Neural cell (in vitro differentiated cells): ENCODE results near the gene SAMD4B. TPM values are rescaled to one million over a fixed set of nuclear protein-coding genes. Genes with fewer than 3 reads are reported as not detected.

Source experiments
- H2AFZ ChIP-seq: fragments of 200-600, 300-800 bp; sonication (generic), shearing (Covaris generic); 2 replicates; pipeline ENCODE4 v1.6.0; 2014; ENCODE audit warnings: low read depth, mild to moderate bottlenecking, antibody characterized with exemption, low read length, moderate library complexity
- H3F3A ChIP-seq: fragments of 200-600 bp; shearing (Covaris generic); 2 replicates; pipeline ENCODE4 v1.6.1; 2016; ENCODE audit warnings: mild to moderate bottlenecking, moderate library complexity, mixed read lengths, antibody characterized with exemption, low read length; ENCODE audit not compliant: insufficient read depth, poor library complexity, severe bottlenecking
- H3K27ac ChIP-seq: fragments of 200-600, 300-800 bp; sonication (generic), shearing (Covaris generic); 2 replicates; pipeline ENCODE4 v1.5.1; 2014; ENCODE audit warnings: mild to moderate bottlenecking, low read length, moderate library complexity
- H3K27me3 ChIP-seq: fragments of 300-800, 200-600 bp; sonication (generic), shearing (Covaris generic); 2 replicates; pipeline ENCODE4 v1.6.0; 2014; ENCODE audit warnings: mild to moderate bottlenecking, low read depth, low read length, moderate library complexity; ENCODE audit not compliant: insufficient read depth
- H3K36me3 ChIP-seq: fragments of 300-800, 200-600 bp; sonication (generic), shearing (Covaris generic); 2 replicates; pipeline ENCODE4 v1.5.1; 2014; ENCODE audit warnings: mild to moderate bottlenecking, antibody characterized with exemption, low read length, moderate library complexity; ENCODE audit not compliant: insufficient read depth
- H3K4me2 ChIP-seq: fragments of 300-800, 200-600 bp; sonication (generic), shearing (Covaris generic); 2 replicates; pipeline ENCODE4 v1.6.0; 2014; ENCODE audit warnings: mild to moderate bottlenecking, low read length
- H3K4me3 ChIP-seq: fragments of 300-800, 200-600 bp; sonication (generic), shearing (Covaris generic); 2 replicates; pipeline ENCODE4 v1.5.1; 2014; ENCODE audit warnings: mild to moderate bottlenecking, low read length, moderate library complexity
- H3K79me2 ChIP-seq: fragments of 200-600 bp; shearing (Covaris generic); replicated peaks from 2 replicates; pipeline ENCODE4 v1.6.0; 2014; ENCODE audit warnings: mild to moderate bottlenecking, low read length, moderate library complexity; ENCODE audit not compliant: insufficient read depth
- H3K9ac ChIP-seq: fragments of 300-800, 200-600 bp; sonication (generic), shearing (Covaris generic); 2 replicates; pipeline ENCODE4 v1.6.1; 2016; ENCODE audit warnings: mild to moderate bottlenecking, low read length, mixed read lengths
- H3K9me2 ChIP-seq: fragments of 200-600 bp; shearing (Covaris generic); 2 replicates; pipeline ENCODE4 v1.6.1; 2016; ENCODE audit warnings: mild to moderate bottlenecking, low read length, mixed read lengths; ENCODE audit not compliant: insufficient read depth
- H3K9me3 ChIP-seq: fragments of 200-600, 300-800 bp; sonication (generic), shearing (Covaris generic); 2 replicates; pipeline ENCODE4 v1.6.1; 2016; ENCODE audit warnings: mild to moderate bottlenecking, mixed run types, low read length, moderate library complexity, mixed read lengths
- H4K20me1 ChIP-seq: fragments of 200-600 bp; shearing (Covaris generic); 2 replicates; pipeline ENCODE4 v1.6.1; 2016; ENCODE audit warnings: mild to moderate bottlenecking, mixed run types; ENCODE audit not compliant: insufficient read depth
- CTCF ChIP-seq: fragments of 450-650 bp; IDR thresholded peaks from 2 replicates; pipeline ENCODE4 v1.5.1; 2014; ENCODE audit warnings: antibody characterized with exemption, mild to moderate bottlenecking, moderate library complexity; ENCODE audit not compliant: poor library complexity, severe bottlenecking
- EP300 ChIP-seq: fragments of 450-650 bp; conservative IDR thresholded peaks from 2 replicates; pipeline ENCODE4 v1.6.1; 2014; ENCODE audit warnings: antibody characterized with exemption, mild to moderate bottlenecking, moderate library complexity; ENCODE audit not compliant: poor library complexity, severe bottlenecking
- EZH2 ChIP-seq: fragments of 200-600, 300-800 bp; shearing (Covaris generic), sonication (generic); IDR thresholded peaks from 2 replicates; pipeline ENCODE4 v1.6.1; 2014; ENCODE audit warnings: antibody characterized with exemption, low read length, borderline replicate concordance, mild to moderate bottlenecking; ENCODE audit not compliant: insufficient read depth, poor library complexity, severe bottlenecking
- MXI1 ChIP-seq: fragments of 450-650 bp; conservative IDR thresholded peaks from 2 replicates; pipeline ENCODE4 v1.6.1; 2014; ENCODE audit warnings: antibody characterized with exemption, mild to moderate bottlenecking; ENCODE audit not compliant: poor library complexity, severe bottlenecking
- POLR2AphosphoS5 ChIP-seq: IDR thresholded peaks from 2 replicates; pipeline ENCODE4 v1.6.1; 2012
- RAD21 ChIP-seq: fragments of 450-650 bp; conservative IDR thresholded peaks from 2 replicates; pipeline ENCODE4 v1.6.1; 2014; ENCODE audit warnings: antibody characterized with exemption, mild to moderate bottlenecking, moderate library complexity
- REST ChIP-seq: IDR thresholded peaks from 2 replicates; pipeline ENCODE4 v1.6.1; 2012; ENCODE audit warnings: borderline replicate concordance
- SMC3 ChIP-seq: fragments of 450-650 bp; conservative IDR thresholded peaks from 2 replicates; pipeline ENCODE4 v1.6.1; 2014; ENCODE audit warnings: antibody characterized with exemption, mild to moderate bottlenecking, moderate library complexity; ENCODE audit not compliant: poor library complexity
- TAF1 ChIP-seq: IDR thresholded peaks from 2 replicates; pipeline ENCODE4 v1.6.1; 2012; ENCODE audit warnings: low read depth
- polyA plus RNA-seq: library from polyadenylated mRNA; depleted of rRNA; stranded (reverse); fragments of >200 nt; gene quantifications from 2 replicates; pipeline ENCODE4 v1.2.3, GENCODE V29; 2014

The SAMD4B gene
- polyA plus RNA-seq, 1 donor from 2014 or later, result 19.3 TPM

- H3K4me3 ChIP-seq, result no peak overlapping the region
- no peaks in the 10 kb centered on the region for H3F3A ChIP-seq
- H3K27ac ChIP-seq, result no peak overlapping the region
- no peaks in the 10 kb centered on the region for H3K9me3 ChIP-seq
- TF ChIP-seq EZH2 (no peak), EP300 (no peak), TAF1 (no peak), REST (no peak), CTCF (no peak), SMC3 (no peak), POLR2AphosphoS5 (no peak), RAD21 (no peak)
- H3K9ac ChIP-seq, result no peak overlapping the region
- no peaks in the 10 kb centered on the region for H3K79me2 ChIP-seq
- no peak overlapping the region for H2AFZ ChIP-seq
- no peaks in the 10 kb centered on the region for H4K20me1 ChIP-seq
- no peaks in the 10 kb centered on the region for H3K36me3 ChIP-seq
- H3K4me2 ChIP-seq, result no peak overlapping the region
- H3K9me2 ChIP-seq, result no peaks in the 10 kb centered on the region
- H3K27me3 ChIP-seq, result peaks cover 7% of the 10 kb centered on the region
Observed at GRCh38 chr19:39401070-39401548, 58.9 kb downstream of the SAMD4B start.

- Histone ChIP-seq H3K4me2 (no peak overlapping the region), H3K79me2 (no peaks in the 10 kb centered on the region), H3K9me2 (no peaks in the 10 kb centered on the region), H3K27me3 (peaks cover 13% of the 10 kb centered on the region), H3K27ac (no peak overlapping the region), H3K9ac (peak overlapping the region; percentile 39), H4K20me1 (no peaks in the 10 kb centered on the region), H3K4me3 (peak overlapping the region; percentile 59), H3F3A (no peaks in the 10 kb centered on the region), H2AFZ (no peak overlapping the region), H3K9me3 (no peaks in the 10 kb centered on the region), H3K36me3 (no peaks in the 10 kb centered on the region)
- TF ChIP-seq REST, result no peak
- no peak for TF ChIP-seq POLR2AphosphoS5
- no peak for TF ChIP-seq CTCF
- no peak for TF ChIP-seq TAF1
- no peak for TF ChIP-seq EP300
- no peak for TF ChIP-seq RAD21
- TF ChIP-seq MXI1, result no peak
- no peak for TF ChIP-seq EZH2
- no peak for TF ChIP-seq SMC3
Observed at GRCh38 chr19:39401549-39402345, 59.5 kb downstream of the SAMD4B start.
